ENCODE data around the gene TRPM2.
"Not testable (repeated sequence)": the region's sequence is repeated elsewhere in the genome, so short reads cannot be mapped to it uniquely, and the experiment has no call there.

Gene TRPM2

GRCh38 chr21:44403106-44404020, 49.9 kb downstream of the TRPM2 start:
- no peak for TF ChIP-seq CTCF (IDR thresholded peaks at IDR 0.05; ENCODE audit: low read depth, low read length, missing control alignments)
- no peak overlapping the region for H3K4me3 ChIP-seq (ENCODE audit: low read depth, low read length)
- no peak for DNase-seq (ENCODE audit: low read depth)

- H3K4me3 ChIP-seq (ENCODE audit: low read depth, low read length); DNase-seq (ENCODE audit: low read depth): not testable (repeated sequence)
These were observed 51.1 kb downstream of the TRPM2 start for GRCh38 chr21:44404482-44404881.

- no peak for DNase-seq (ENCODE audit: low read depth)
- no peak for TF ChIP-seq CTCF (IDR thresholded peaks at IDR 0.05; ENCODE audit: low read depth, low read length, missing control alignments)
- H3K4me3 ChIP-seq (ENCODE audit: low read depth, low read length), result no peak overlapping the region
These were observed 51.9 kb downstream of the TRPM2 start for GRCh38 chr21:44405091-44405947.

- no peak for TF ChIP-seq CTCF (IDR thresholded peaks at IDR 0.05; ENCODE audit: low read depth, low read length, missing control alignments)
- no peak for DNase-seq (ENCODE audit: low read depth)
- H3K4me3 ChIP-seq (ENCODE audit: low read depth, low read length), result no peak overlapping the region
These were observed 52.8 kb downstream of the TRPM2 start for GRCh38 chr21:44405948-44406872.

GRCh38 chr21:44406953-44407352, 53.5 kb downstream of the TRPM2 start:
- H3K4me3 ChIP-seq (ENCODE audit: low read depth, low read length), result no peak overlapping the region
- no peak for TF ChIP-seq CTCF (IDR thresholded peaks at IDR 0.05; ENCODE audit: low read depth, low read length, missing control alignments)
- DNase-seq (ENCODE audit: low read depth), result no peak

- no peak overlapping the region for H3K4me3 ChIP-seq (ENCODE audit: low read depth, low read length)
- TF ChIP-seq CTCF (IDR thresholded peaks at IDR 0.05; ENCODE audit: low read depth, low read length, missing control alignments), result no peak
- DNase-seq (ENCODE audit: low read depth), result no peak
These were observed 54.1 kb downstream of the TRPM2 start for GRCh38 chr21:44407493-44407892.
